Measurements from ENCODE around the gene PITPNM3. TPM values are rescaled to one million over a fixed set of nuclear protein-coding genes. Genes with fewer than 3 reads are reported as not detected.

The PITPNM3 gene
- polyA plus RNA-seq, 1 donor from 2014 or later: 3.0 TPM

- H3K9me2 ChIP-seq (ENCODE audit: insufficient read depth, low read length): no peaks in the 10 kb centered on the region
- H3K79me2 ChIP-seq (replicated peaks; ENCODE audit: insufficient read depth, low read length): no peaks in the 10 kb centered on the region
- H3K4me3 ChIP-seq (ENCODE audit: low read length): no peak overlapping the region
- no peak overlapping the region for H3K4me2 ChIP-seq (ENCODE audit: low read length)
- no peak overlapping the region for H3K27ac ChIP-seq (ENCODE audit: low read length)
- H3K36me3 ChIP-seq (ENCODE audit: insufficient read depth, low read length): no peaks in the 10 kb centered on the region
- no peak overlapping the region for H2AFZ ChIP-seq (ENCODE audit: low read depth, low read length)
- no peak overlapping the region for H3K9ac ChIP-seq (ENCODE audit: low read length)
- H4K20me1 ChIP-seq (ENCODE audit: insufficient read depth): no peaks in the 10 kb centered on the region
- no peaks in the 10 kb centered on the region for H3K9me3 ChIP-seq (ENCODE audit: low read length)
- H3K27me3 ChIP-seq (ENCODE audit: insufficient read depth, low read depth, low read length): no peaks in the 10 kb centered on the region
- TF ChIP-seq EZH2 (IDR thresholded peaks at IDR 0.05; ENCODE audit: borderline replicate concordance, insufficient read depth, low read length, poor library complexity, severe bottlenecking) (no peak), RAD21 (conservative IDR thresholded peaks at IDR 0.05) (no peak), CTCF (IDR thresholded peaks at IDR 0.05; ENCODE audit: poor library complexity, severe bottlenecking) (no peak), SMC3 (conservative IDR thresholded peaks at IDR 0.05; ENCODE audit: poor library complexity) (no peak), MXI1 (conservative IDR thresholded peaks at IDR 0.05; ENCODE audit: poor library complexity, severe bottlenecking) (no peak), POLR2AphosphoS5 (IDR thresholded peaks at IDR 0.05) (no peak), TAF1 (IDR thresholded peaks at IDR 0.05; ENCODE audit: low read depth) (no peak), EP300 (conservative IDR thresholded peaks at IDR 0.05; ENCODE audit: poor library complexity, severe bottlenecking) (no peak)
- TF ChIP-seq, protein P1, sequence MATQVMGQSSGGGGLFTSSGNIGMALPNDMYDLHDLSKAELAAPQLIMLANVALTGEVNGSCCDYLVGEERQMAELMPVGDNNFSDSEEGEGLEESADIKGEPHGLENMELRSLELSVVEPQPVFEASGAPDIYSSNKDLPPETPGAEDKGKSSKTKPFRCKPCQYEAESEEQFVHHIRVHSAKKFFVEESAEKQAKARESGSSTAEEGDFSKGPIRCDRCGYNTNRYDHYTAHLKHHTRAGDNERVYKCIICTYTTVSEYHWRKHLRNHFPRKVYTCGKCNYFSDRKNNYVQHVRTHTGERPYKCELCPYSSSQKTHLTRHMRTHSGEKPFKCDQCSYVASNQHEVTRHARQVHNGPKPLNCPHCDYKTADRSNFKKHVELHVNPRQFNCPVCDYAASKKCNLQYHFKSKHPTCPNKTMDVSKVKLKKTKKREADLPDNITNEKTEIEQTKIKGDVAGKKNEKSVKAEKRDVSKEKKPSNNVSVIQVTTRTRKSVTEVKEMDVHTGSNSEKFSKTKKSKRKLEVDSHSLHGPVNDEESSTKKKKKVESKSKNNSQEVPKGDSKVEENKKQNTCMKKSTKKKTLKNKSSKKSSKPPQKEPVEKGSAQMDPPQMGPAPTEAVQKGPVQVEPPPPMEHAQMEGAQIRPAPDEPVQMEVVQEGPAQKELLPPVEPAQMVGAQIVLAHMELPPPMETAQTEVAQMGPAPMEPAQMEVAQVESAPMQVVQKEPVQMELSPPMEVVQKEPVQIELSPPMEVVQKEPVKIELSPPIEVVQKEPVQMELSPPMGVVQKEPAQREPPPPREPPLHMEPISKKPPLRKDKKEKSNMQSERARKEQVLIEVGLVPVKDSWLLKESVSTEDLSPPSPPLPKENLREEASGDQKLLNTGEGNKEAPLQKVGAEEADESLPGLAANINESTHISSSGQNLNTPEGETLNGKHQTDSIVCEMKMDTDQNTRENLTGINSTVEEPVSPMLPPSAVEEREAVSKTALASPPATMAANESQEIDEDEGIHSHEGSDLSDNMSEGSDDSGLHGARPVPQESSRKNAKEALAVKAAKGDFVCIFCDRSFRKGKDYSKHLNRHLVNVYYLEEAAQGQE (IDR thresholded peaks at IDR 0.05; ENCODE audit: borderline replicate concordance): no peak
- no peaks in the 10 kb centered on the region for H3F3A ChIP-seq (ENCODE audit: insufficient read depth, low read length, poor library complexity, severe bottlenecking)
These were observed 102.9 kb downstream of the PITPNM3 start for GRCh38 chr17:6453279-6454024.

DNA sequence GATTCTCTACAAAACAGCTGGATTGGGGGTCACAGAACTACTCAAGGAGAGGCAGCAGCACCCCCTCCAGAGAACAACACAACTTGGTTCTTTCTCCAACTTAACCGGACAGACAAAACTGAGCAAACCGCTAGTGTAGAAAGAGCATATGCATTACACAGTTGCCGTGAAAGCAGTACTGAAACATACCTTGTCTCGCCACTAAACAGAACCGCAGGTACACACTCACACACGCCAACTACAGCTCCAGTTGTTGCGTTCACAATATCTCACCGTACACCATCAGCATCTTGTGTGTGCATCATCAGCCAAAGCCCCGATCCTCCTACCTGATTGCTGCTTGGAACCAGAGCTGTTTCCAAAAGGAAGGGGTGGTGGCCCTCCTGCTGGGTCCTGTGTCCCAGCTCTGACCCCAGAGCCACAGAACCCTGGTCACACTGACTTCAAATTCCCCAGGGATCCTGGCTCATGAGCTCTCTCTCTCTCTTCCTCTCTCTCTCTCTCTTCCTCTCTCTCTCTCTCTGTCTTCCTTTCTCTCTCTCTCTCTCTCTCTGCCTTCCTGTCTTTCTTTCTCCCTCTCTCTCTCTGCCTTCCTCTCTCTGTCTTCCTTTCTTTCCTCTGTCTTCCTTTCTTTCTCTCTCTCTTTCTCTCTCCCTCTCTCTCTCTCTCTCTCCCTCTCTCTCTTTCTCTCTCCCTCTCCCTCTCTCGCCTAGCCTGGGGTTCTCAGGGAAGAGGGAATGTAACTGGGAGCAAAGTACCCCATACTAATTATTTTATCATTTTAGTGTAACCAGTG is 103.7 kb downstream of the PITPNM3 start:
- Histone ChIP-seq H3K27ac (ENCODE audit: low read length) (no peak overlapping the region), H3K4me3 (ENCODE audit: low read length) (no peak overlapping the region), H3K9ac (ENCODE audit: low read length) (no peak overlapping the region), H3K9me3 (ENCODE audit: low read length) (no peaks in the 10 kb centered on the region), H3K27me3 (ENCODE audit: insufficient read depth, low read depth, low read length) (no peaks in the 10 kb centered on the region), H2AFZ (ENCODE audit: low read depth, low read length) (no peak overlapping the region), H3K9me2 (ENCODE audit: insufficient read depth, low read length) (no peaks in the 10 kb centered on the region), H3F3A (ENCODE audit: insufficient read depth, low read length, poor library complexity, severe bottlenecking) (no peaks in the 10 kb centered on the region), H4K20me1 (ENCODE audit: insufficient read depth) (no peaks in the 10 kb centered on the region), H3K79me2 (replicated peaks; ENCODE audit: insufficient read depth, low read length) (no peaks in the 10 kb centered on the region), H3K36me3 (ENCODE audit: insufficient read depth, low read length) (no peaks in the 10 kb centered on the region), H3K4me2 (ENCODE audit: low read length) (no peak overlapping the region)
- TF ChIP-seq CTCF (IDR thresholded peaks at IDR 0.05; ENCODE audit: poor library complexity, severe bottlenecking): no peak
- TF ChIP-seq TAF1 (IDR thresholded peaks at IDR 0.05; ENCODE audit: low read depth): no peak
